ENCODE data around the gene CDK5. TPM values are rescaled to one million over a fixed set of nuclear protein-coding genes. Genes with fewer than 3 reads are reported as not detected.

Gene CDK5
- total RNA-seq, 2 donors from 2014 or later, result 22.2 to 25.2 TPM

GRCh38 chr7:151071032-151071866 is 13.6 kb upstream of the CDK5 start:
- Mint-ChIP-seq H3K36me3 (ENCODE audit: low read depth) (peaks cover 58% of the 10 kb centered on the region), H3K4me1 (peaks cover 9% of the 10 kb centered on the region), H3K27ac (no peak overlapping the region), H3K9me3 (no peaks in the 10 kb centered on the region), H3K27me3 (ENCODE audit: insufficient read depth) (no peaks in the 10 kb centered on the region), H3K4me3 (no peak overlapping the region)
- WGBS, 2 experiments (ENCODE audit: insufficient coverage in 1 of 2, insufficient read length in 1 of 2), result 92 to 93% methylated on average over 31 to 39 of the region's 39 CpGs
- Histone ChIP-seq H3K36me3 (ENCODE audit: control insufficient read depth, insufficient read depth, low read length) (peaks cover 60% of the 10 kb centered on the region), H3K4me1 (ENCODE audit: control insufficient read depth, insufficient read depth, low read length) (no peaks in the 10 kb centered on the region), H3K27me3 (ENCODE audit: control insufficient read depth, insufficient read depth, low read length, poor library complexity, severe bottlenecking) (no peaks in the 10 kb centered on the region), H3K4me3 (ENCODE audit: low read length) (no peak overlapping the region), H3K27ac (ENCODE audit: low read depth, low read length) (no peak overlapping the region), H3K9ac (ENCODE audit: extremely low read depth, low read length, poor library complexity, severe bottlenecking) (no peak overlapping the region), H3K9me3 (ENCODE audit: control insufficient read depth, low read length) (no peaks in the 10 kb centered on the region)
- no peak for TF ChIP-seq CTCF (conservative IDR thresholded peaks at IDR 0.05)
- no peak for DNase-seq

GRCh38 chr7:151070574-151070960 is 12.9 kb upstream of the CDK5 start:
- DNase-seq, result no peak
- Histone ChIP-seq H3K4me1 (ENCODE audit: control insufficient read depth, insufficient read depth, low read length) (no peaks in the 10 kb centered on the region), H3K9me3 (ENCODE audit: control insufficient read depth, low read length) (no peaks in the 10 kb centered on the region), H3K9ac (ENCODE audit: extremely low read depth, low read length, poor library complexity, severe bottlenecking) (no peak overlapping the region), H3K27ac (ENCODE audit: low read depth, low read length) (no peak overlapping the region), H3K4me3 (ENCODE audit: low read length) (no peak overlapping the region), H3K36me3 (ENCODE audit: control insufficient read depth, insufficient read depth, low read length) (peaks cover 61% of the 10 kb centered on the region), H3K27me3 (ENCODE audit: control insufficient read depth, insufficient read depth, low read length, poor library complexity, severe bottlenecking) (no peaks in the 10 kb centered on the region)
- H3K27ac Mint-ChIP-seq, result no peak overlapping the region
- peaks cover 54% of the 10 kb centered on the region for H3K36me3 Mint-ChIP-seq (ENCODE audit: low read depth)
- no peak for TF ChIP-seq CTCF (conservative IDR thresholded peaks at IDR 0.05)
- H3K4me3 Mint-ChIP-seq, result no peak overlapping the region
- no peaks in the 10 kb centered on the region for H3K27me3 Mint-ChIP-seq (ENCODE audit: insufficient read depth)
- WGBS, 2 experiments (ENCODE audit: insufficient coverage in 1 of 2, insufficient read length in 1 of 2), result 96 to 98% methylated on average over 11 to 15 of the region's 15 CpGs
- H3K9me3 Mint-ChIP-seq, result no peaks in the 10 kb centered on the region
- H3K4me1 Mint-ChIP-seq, result peaks cover 3% of the 10 kb centered on the region

GRCh38 chr7:151069841-151070573 is 12.3 kb upstream of the CDK5 start:
- Mint-ChIP-seq H3K4me3 (no peak overlapping the region), H3K27ac (no peak overlapping the region), H3K4me1 (no peaks in the 10 kb centered on the region), H3K27me3 (ENCODE audit: insufficient read depth) (no peaks in the 10 kb centered on the region), H3K36me3 (ENCODE audit: low read depth) (peaks cover 57% of the 10 kb centered on the region), H3K9me3 (no peaks in the 10 kb centered on the region)
- TF ChIP-seq CTCF (conservative IDR thresholded peaks at IDR 0.05), result no peak
- no peak overlapping the region for H3K4me3 ChIP-seq (ENCODE audit: low read length)
- H3K27me3 ChIP-seq (ENCODE audit: control insufficient read depth, insufficient read depth, low read length, poor library complexity, severe bottlenecking), result no peaks in the 10 kb centered on the region
- H3K36me3 ChIP-seq (ENCODE audit: control insufficient read depth, insufficient read depth, low read length), result peaks cover 67% of the 10 kb centered on the region
- DNase-seq, result no peak
- WGBS, 2 experiments (ENCODE audit: insufficient coverage in 1 of 2, insufficient read length in 1 of 2), result 94 to 95% methylated on average over 9 to 17 of the region's 17 CpGs
- H3K27ac ChIP-seq (ENCODE audit: low read depth, low read length), result no peak overlapping the region
- no peak overlapping the region for H3K9ac ChIP-seq (ENCODE audit: extremely low read depth, low read length, poor library complexity, severe bottlenecking)
- no peaks in the 10 kb centered on the region for H3K9me3 ChIP-seq (ENCODE audit: control insufficient read depth, low read length)
- H3K4me1 ChIP-seq (ENCODE audit: control insufficient read depth, insufficient read depth, low read length), result no peaks in the 10 kb centered on the region

All from endodermal cell (in vitro differentiated cells).